ENCODE measurements around the gene ICAM1.

- TF ChIP-seq CTCF (IDR thresholded peaks at IDR 0.05) (no peak), EP300 (IDR thresholded peaks at IDR 0.05) (no peak)
These were observed 7.1 kb downstream of the ICAM1 start for GRCh38 chr19:10277795-10278589.
